Measurements from ENCODE around the gene KRT28.

DNA sequence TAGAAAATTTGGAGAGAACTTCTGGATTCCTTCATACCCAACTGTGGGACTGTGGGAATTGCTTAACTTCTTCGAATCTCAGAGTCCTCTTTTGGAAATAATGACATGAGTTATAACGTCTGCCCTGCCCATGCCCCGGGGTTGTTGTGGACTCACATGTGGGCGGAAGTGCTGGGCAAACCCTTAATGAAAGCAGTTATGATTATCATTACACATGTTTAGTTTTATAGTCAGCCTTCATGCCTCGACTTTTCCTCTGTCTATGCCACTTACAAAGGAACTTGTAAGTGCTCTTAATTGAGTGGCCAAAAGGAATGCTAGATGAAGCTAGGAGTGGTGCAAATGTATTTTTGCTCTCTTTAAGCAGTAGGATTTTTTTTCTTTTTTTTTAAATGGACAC, 21.3 kb downstream of the KRT28 start:
- TF ChIP-seq CTCF (optimal IDR thresholded peaks at IDR 0.05 in 1 of 3, IDR thresholded peaks at IDR 0.05 in 1 of 3, conservative IDR thresholded peaks at IDR 0.05 in 1 of 3; ENCODE audit: extremely low read depth in 1 of 3, insufficient read depth in 2 of 3, low read length in 3 of 3), result no peak
- TF ChIP-seq EZH2 (IDR thresholded peaks at IDR 0.05; ENCODE audit: low read length), result no peak

Measured in keratinocyte (primary cell).